Measurements from ENCODE around the gene ZNF19. TPM values are rescaled to one million over a fixed set of nuclear protein-coding genes. Genes with fewer than 3 reads are reported as not detected.

The ZNF19 gene
- total RNA-seq, 1 donor from 2014 or later = 1.7 TPM

GRCh38 chr16:71500964-71501363 lies 11.8 kb upstream of the ZNF19 start:
- Histone ChIP-seq H3K4me1 (no peaks in the 10 kb centered on the region), H3K36me3 (no peaks in the 10 kb centered on the region), H3K4me3 (no peak overlapping the region), H3K27ac (replicated peaks) (no peak overlapping the region), H3K27me3 (ENCODE audit: low read depth) (peaks cover 53% of the 10 kb centered on the region), H3K9me3 (replicated peaks) (no peaks in the 10 kb centered on the region)
- intact Hi-C loops (cut with micrococcal nuclease) = no loop called here
- TF ChIP-seq CTCF (IDR thresholded peaks at IDR 0.05; ENCODE audit: borderline replicate concordance) = no peak
- DNase-seq = no peak

GRCh38 chr16:71499775-71500364 lies 10.7 kb upstream of the ZNF19 start:
- Histone ChIP-seq H3K4me1 (no peaks in the 10 kb centered on the region), H3K9me3 (replicated peaks) (no peaks in the 10 kb centered on the region), H3K27ac (replicated peaks) (no peak overlapping the region), H3K36me3 (no peaks in the 10 kb centered on the region), H3K4me3 (no peak overlapping the region), H3K27me3 (ENCODE audit: low read depth) (peaks cover 51% of the 10 kb centered on the region)
- peak; percentile 75 for TF ChIP-seq CTCF (IDR thresholded peaks at IDR 0.05; ENCODE audit: borderline replicate concordance)
- DNase-seq = no peak
- intact Hi-C loops (cut with micrococcal nuclease) = loop anchor here (5.0 kb wide), 1 partner anchor 88 kb away; no protein-coding TSS in a partner anchor

- no peak for DNase-seq
- Histone ChIP-seq H3K27me3 (ENCODE audit: low read depth) (peaks cover 35% of the 10 kb centered on the region), H3K4me3 (no peak overlapping the region), H3K4me1 (no peaks in the 10 kb centered on the region), H3K36me3 (no peaks in the 10 kb centered on the region), H3K27ac (replicated peaks) (no peak overlapping the region), H3K9me3 (replicated peaks) (no peaks in the 10 kb centered on the region)
- TF ChIP-seq CTCF (IDR thresholded peaks at IDR 0.05; ENCODE audit: borderline replicate concordance) = no peak
- intact Hi-C loops (cut with micrococcal nuclease) = loop anchor here (5.0 kb wide), 1 partner anchor 86 kb away; no protein-coding TSS in a partner anchor
These were observed 8.9 kb upstream of the ZNF19 start for GRCh38 chr16:71498031-71498430.

GRCh38 chr16:71493213-71493612 lies 4.1 kb upstream of the ZNF19 start:
- H3K36me3 ChIP-seq = no peaks in the 10 kb centered on the region
- H3K4me1 ChIP-seq = no peaks in the 10 kb centered on the region
- no peak overlapping the region for H3K27ac ChIP-seq (replicated peaks)
- no peak for TF ChIP-seq CTCF (IDR thresholded peaks at IDR 0.05; ENCODE audit: borderline replicate concordance)
- intact Hi-C loops (cut with micrococcal nuclease) = loop anchor here (5.0 kb wide), 1 partner anchor 36 kb away; no protein-coding TSS in a partner anchor
- peaks cover 31% of the 10 kb centered on the region for H3K27me3 ChIP-seq (ENCODE audit: low read depth)
- no peak for DNase-seq
- no peaks in the 10 kb centered on the region for H3K9me3 ChIP-seq (replicated peaks)
- H3K4me3 ChIP-seq = no peak overlapping the region

GRCh38 chr16:71492786-71493185 lies 3.7 kb upstream of the ZNF19 start:
- Histone ChIP-seq H3K27ac (replicated peaks) (no peak overlapping the region), H3K36me3 (no peaks in the 10 kb centered on the region), H3K27me3 (ENCODE audit: low read depth) (peaks cover 27% of the 10 kb centered on the region), H3K9me3 (replicated peaks) (no peaks in the 10 kb centered on the region), H3K4me3 (no peak overlapping the region), H3K4me1 (no peaks in the 10 kb centered on the region)
- no peak for DNase-seq
- intact Hi-C loops (cut with micrococcal nuclease) = loop anchor here (5.0 kb wide), 1 partner anchor 35 kb away; no protein-coding TSS in a partner anchor
- no peak for TF ChIP-seq CTCF (IDR thresholded peaks at IDR 0.05; ENCODE audit: borderline replicate concordance)
